ENCODE results near the gene DUOX2.
"Not testable (repeated sequence)": the region's sequence is repeated elsewhere in the genome, so short reads cannot be mapped to it uniquely, and the experiment has no call there.

- not testable (repeated sequence) for TF ChIP-seq CTCF, POLR2A (IDR thresholded peaks at IDR 0.05)
Observed at GRCh38 chr15:45082412-45082811, 31.6 kb downstream of the DUOX2 start.
